GM12874 (cell line): ENCODE data around the gene ELOB.

Experiments
- TF ChIP-seq, protein P1 (sequence below): IDR thresholded peaks from 2 replicates; pipeline ENCODE4 v1.5.1; 2011; ENCODE audit warnings: low read depth, mild to moderate bottlenecking, control low read depth, low read length, moderate library complexity; ENCODE audit not compliant: insufficient read depth

The ELOB gene

DNA sequence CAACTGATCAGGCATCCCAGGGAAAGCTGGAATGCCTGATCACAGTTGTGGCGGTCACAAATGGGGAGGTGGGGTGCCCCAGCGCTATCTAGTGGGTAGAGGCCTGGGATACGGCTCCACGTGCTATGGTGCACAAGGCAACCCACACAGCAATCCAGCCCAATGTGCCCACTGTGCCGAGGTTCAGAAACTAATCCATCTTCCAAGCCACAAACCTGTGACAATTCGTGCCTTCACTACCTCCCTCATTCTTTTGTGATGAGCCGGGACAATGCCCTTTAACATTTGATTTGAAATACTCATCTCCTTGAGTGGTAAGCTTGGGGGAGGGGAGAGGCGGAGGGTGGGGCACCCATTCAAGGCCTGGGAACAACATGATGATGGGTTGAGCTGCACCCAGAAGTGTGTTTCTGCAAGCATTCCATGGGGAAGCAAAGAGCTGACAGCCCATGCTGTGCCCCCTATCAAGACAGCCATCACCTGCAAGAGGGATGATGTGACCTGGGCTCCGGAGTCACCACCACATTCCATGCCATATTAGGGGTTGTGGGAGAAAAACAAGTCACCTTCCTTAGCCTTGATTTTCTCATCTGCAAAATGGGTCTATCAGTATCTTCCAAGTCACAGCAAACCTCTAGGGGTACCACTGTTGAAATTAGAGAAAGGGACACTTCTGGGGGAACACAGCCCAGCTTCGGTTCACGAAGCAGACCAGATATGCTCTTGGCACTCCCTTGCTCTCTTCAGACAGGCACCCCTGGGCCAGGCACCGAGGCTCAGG is 3.7 kb downstream of the ELOB start:
- TF ChIP-seq, protein P1, sequence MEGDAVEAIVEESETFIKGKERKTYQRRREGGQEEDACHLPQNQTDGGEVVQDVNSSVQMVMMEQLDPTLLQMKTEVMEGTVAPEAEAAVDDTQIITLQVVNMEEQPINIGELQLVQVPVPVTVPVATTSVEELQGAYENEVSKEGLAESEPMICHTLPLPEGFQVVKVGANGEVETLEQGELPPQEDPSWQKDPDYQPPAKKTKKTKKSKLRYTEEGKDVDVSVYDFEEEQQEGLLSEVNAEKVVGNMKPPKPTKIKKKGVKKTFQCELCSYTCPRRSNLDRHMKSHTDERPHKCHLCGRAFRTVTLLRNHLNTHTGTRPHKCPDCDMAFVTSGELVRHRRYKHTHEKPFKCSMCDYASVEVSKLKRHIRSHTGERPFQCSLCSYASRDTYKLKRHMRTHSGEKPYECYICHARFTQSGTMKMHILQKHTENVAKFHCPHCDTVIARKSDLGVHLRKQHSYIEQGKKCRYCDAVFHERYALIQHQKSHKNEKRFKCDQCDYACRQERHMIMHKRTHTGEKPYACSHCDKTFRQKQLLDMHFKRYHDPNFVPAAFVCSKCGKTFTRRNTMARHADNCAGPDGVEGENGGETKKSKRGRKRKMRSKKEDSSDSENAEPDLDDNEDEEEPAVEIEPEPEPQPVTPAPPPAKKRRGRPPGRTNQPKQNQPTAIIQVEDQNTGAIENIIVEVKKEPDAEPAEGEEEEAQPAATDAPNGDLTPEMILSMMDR, result no peak

DNA sequence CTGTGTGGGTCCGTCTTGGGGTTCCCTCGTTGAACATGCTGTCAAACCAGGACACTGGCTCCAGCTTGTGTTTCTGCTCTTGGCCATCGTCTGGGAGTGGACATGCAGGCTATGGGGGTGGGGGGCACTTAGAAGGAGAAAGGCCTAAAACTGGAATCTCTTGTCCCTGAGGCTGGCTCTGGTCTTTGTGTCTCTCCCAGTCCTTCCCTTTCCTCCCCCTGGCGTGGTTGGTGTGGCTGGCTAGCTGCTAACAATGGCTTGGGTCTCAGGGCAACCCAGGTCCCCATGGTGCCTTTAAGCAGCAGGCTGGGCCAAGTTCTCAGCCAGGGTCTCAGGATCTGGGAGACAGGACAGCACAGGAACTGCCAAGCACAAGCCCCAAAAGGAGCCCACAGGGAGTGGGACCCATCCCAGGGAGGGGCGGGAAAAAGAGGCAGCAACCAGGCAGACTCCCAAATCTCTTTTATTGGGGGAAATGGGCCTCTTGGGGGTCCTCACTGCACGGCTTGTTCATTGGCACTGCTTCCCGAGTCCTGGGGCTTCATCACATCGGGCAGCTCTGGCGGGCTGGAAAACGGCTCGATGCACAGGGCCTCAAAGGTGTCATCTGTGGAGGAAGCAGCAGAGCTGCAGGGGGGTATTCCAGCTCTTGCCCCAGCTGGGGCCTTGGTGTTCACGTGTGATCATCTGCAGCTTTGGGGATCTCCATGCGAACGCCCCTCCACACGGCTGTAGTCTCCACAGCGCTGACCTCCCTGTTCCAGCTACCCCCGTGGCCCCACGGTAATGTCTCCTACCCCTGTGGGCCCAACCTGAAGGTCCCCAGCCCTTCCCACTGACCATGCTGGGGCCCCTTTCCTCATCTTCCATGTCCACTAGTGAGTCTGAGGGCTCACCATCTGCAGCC is 5.3 kb downstream of the ELOB start:
- TF ChIP-seq, protein P1, result no peak

DNA sequence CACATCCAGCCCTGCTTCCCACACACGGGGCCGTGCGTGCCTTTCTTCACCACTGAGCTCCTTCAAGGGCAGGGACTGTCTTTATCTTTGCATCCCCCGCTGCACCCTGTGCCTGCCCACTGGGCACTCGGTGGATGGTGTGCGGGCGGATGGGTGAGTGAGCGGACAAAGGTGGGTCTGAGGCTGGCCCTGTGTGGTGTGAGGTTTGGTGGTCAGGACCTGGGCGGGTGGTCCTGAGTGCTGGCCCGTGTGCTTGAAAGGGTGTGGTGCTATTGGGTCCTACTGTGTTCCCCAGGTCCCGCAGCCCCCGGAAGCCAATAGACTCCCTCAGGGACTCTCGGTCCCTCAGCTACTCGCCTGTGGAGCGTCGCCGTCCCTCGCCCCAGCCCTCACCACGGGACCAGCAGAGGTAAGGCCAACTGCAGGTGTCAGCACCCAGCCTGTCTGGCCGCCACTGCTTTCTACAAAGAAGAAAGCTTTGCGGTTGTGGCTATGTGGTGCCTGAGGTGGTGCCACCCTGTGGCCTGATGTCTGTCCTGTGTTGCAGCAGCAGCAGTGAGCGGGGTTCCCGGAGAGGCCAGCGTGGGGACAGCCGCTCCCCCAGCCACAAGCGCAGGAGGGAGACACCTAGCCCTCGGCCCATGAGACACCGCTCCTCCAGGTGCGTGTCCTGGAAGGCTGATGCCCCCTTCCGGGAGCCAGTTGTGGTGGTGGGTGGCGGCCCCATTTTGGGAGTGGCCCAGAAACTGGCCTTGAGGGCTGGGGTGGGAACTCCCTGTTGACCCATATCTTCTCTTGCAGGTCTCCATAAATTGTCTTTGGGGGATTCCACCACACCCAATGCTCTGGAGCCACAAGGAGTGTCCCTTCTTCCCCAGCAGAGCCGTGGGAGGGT is 6.8 kb downstream of the ELOB start:
- TF ChIP-seq, protein P1, result no peak

DNA sequence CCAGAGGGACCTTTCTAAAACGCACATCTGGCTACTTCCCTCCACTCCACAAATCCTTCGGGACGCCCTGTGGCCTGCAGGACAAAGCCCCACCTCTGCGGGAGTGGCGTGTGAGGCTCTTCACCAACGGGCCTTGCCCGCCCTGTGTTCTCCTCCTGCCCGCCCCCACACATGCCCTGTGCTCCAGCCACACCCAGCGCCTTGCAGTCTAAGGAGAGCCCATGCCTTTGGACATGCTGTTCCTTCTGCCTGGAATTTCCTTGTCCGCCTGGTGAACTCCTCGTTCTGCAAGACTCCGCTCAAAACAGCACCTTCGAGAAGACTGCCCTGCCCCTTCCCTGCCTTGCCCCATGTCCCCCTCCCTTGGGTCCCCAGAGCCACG is 7.4 kb downstream of the ELOB start:
- TF ChIP-seq, protein P1, result no peak

DNA sequence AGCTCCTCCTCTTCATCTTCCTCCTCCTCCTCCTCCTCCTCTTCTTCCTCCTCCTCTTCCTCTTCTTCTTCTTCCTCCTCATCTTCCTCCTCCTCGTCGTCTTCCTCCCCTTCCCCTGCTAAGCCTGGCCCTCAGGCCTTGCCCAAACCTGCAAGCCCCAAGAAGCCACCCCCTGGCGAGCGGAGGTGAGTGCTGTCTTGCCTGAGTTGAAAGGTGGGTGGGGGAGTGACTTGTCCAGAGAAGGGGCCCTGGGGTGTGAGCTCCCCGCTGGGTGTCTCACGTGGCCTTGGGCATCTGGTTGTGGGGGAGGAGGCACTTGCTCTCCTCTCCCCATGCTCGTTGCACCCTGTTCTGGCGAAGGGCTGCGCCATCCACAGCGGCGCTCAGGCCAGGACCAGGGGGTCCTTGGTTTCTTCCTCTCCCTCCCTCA is 8.0 kb downstream of the ELOB start:
- TF ChIP-seq, protein P1, result no peak

DNA sequence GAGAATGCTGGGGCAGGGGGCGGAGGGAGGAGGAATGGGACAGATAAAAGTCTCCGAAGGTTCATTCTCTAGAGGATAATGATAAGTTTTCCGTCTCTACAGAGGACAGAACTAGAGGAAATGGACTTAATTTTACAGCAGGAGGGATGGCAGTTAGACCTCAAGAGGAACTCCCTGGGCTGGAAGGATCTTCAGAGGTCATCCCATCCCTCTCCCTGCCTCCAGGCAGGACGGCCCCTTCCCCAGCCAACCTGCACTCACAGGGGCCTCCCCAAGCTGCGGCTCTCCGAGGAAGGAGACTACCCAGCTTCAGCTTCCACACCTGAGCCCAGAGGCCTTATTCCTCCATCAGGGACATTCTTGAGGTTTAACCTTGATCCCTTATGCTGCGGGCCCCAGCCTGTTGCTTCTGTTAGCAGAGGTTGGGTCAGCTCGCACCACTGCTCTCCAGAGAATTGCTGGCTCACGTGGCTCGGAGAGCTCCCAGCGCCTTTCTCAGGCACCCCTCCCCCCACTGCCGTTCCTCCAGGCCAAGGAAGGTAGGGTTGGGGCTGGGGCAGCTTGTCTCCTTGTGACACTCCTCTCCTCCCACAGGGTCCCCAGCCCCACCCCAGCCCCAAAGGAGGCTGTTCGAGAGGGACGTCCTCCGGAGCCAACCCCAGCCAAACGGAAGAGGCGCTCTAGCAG is 8.5 kb downstream of the ELOB start:
- TF ChIP-seq, protein P1, result no peak
